ENCODE results near the gene GLB1L. TPM values are rescaled to one million over a fixed set of nuclear protein-coding genes. Genes with fewer than 3 reads are reported as not detected.

The GLB1L gene
- total and polyA plus RNA-seq, 12 donors: 1.5 to 5.2 (median 2.4) TPM

- no peak for ATAC-seq
- H3K36me3 ChIP-seq: no peaks in the 10 kb centered on the region
- TF ChIP-seq CTCF (IDR thresholded peaks at IDR 0.05): no peak
- 83 to 84% methylated on average over 12 of the region's 12 CpGs for WGBS, 2 donors
- peaks cover 0 to 2% (median 0%) of the 10 kb centered on the region in 11 donors for H3K9me3 ChIP-seq
- intact Hi-C loops (cut with DNase I): no loop called here
- H3K4me3 ChIP-seq: no peak overlapping the region
- H3K27ac ChIP-seq: no peak overlapping the region
- H3K27me3 ChIP-seq: peaks cover 0 to 22% (median 3%) of the 10 kb centered on the region in 7 donors
- no peak for DNase-seq
- no peaks in the 10 kb centered on the region for H3K4me1 ChIP-seq
Observed at GRCh38 chr2:219199470-219200211, 45.6 kb downstream of the GLB1L start.

GRCh38 chr2:219198974-219199373, 46.3 kb downstream of the GLB1L start:
- WGBS, 2 donors: 71 to 72% methylated on average over 5 of the region's 5 CpGs
- Histone ChIP-seq H3K36me3 (no peaks in the 10 kb centered on the region), H3K27ac (no peak overlapping the region), H3K4me3 (no peak overlapping the region), H3K9me3 (no peaks in the 10 kb centered on the region), H3K4me1 (no peaks in the 10 kb centered on the region), H3K27me3 (peaks cover 0 to 22% (median 3%) of the 10 kb centered on the region in 7 donors)
- intact Hi-C loops (cut with DNase I): no loop called here
- ATAC-seq (no peak), DNase-seq (no peak)
- no peak for TF ChIP-seq CTCF (IDR thresholded peaks at IDR 0.05)

- intact Hi-C loops (cut with DNase I): no loop called here
Observed at GRCh38 chr2:219197388-219197787, 47.9 kb downstream of the GLB1L start.

More at GRCh38 chr2:219197388-219197787, 47.9 kb downstream of the GLB1L start:
- H3K27ac ChIP-seq: no peak overlapping the region
- no peaks in the 10 kb centered on the region for H3K9me3 ChIP-seq
- 96 to 100% methylated on average over 1 of the region's 1 CpG for WGBS, 2 donors
- ATAC-seq (no peak), DNase-seq (no peak)
- H3K4me1 ChIP-seq: no peaks in the 10 kb centered on the region
- peaks cover 0 to 22% (median 3%) of the 10 kb centered on the region in 7 donors for H3K27me3 ChIP-seq
- no peak overlapping the region for H3K4me3 ChIP-seq
- no peak for TF ChIP-seq CTCF (IDR thresholded peaks at IDR 0.05)
- no peaks in the 10 kb centered on the region for H3K36me3 ChIP-seq

All from heart right ventricle (tissue), 16 donors.